Loucy (cell line): ENCODE results near the gene AP2A1.

ENCODE experiments used
- EZH2phosphoT487 ChIP-seq: fragments of 200-600 bp; IDR thresholded peaks from 2 replicates; pipeline ENCODE4 v1.6.1; 2018; ENCODE audit warnings: antibody characterized with exemption, mild to moderate bottlenecking, moderate library complexity, borderline replicate concordance
- TF ChIP-seq, protein P1 (sequence below): fragments of 200-600 bp; sonication (generic); conservative IDR thresholded peaks from 2 replicates; pipeline ENCODE4 v1.5.1; 2014; ENCODE audit warnings: mild to moderate bottlenecking, antibody characterized with exemption, low read length

DNA sequence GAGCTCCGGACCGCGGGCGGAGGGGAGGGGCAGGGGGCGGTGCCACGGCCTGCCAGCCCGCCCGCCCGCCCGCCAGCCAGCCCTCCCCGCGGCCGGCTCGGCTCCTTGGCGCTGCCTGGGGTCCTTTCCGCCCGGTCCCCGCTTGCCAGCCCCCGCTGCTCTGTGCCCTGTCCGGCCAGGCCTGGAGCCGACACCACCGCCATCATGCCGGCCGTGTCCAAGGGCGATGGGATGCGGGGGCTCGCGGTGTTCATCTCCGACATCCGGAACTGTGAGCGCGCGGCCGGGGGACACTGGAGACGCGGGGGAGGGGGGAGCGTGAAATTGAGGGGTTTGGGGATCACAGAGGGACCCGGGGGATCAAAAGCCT is at the start of gene AP2A1:
- TF ChIP-seq, protein P1, sequence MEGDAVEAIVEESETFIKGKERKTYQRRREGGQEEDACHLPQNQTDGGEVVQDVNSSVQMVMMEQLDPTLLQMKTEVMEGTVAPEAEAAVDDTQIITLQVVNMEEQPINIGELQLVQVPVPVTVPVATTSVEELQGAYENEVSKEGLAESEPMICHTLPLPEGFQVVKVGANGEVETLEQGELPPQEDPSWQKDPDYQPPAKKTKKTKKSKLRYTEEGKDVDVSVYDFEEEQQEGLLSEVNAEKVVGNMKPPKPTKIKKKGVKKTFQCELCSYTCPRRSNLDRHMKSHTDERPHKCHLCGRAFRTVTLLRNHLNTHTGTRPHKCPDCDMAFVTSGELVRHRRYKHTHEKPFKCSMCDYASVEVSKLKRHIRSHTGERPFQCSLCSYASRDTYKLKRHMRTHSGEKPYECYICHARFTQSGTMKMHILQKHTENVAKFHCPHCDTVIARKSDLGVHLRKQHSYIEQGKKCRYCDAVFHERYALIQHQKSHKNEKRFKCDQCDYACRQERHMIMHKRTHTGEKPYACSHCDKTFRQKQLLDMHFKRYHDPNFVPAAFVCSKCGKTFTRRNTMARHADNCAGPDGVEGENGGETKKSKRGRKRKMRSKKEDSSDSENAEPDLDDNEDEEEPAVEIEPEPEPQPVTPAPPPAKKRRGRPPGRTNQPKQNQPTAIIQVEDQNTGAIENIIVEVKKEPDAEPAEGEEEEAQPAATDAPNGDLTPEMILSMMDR = no peak
- no peak for TF ChIP-seq EZH2phosphoT487
